WI38 (cell line): ENCODE data around the gene PLEKHA7.
"Not testable (repeated sequence)": the region's sequence is repeated elsewhere in the genome, so short reads cannot be mapped to it uniquely, and the experiment has no call there.

Experiments
- H3K4me3 ChIP-seq: 2 replicates; pipeline ENCODE4 v1.5.1; 2011; ENCODE audit warnings: low read depth, mild to moderate bottlenecking, control low read depth, low read length
- CTCF ChIP-seq: IDR thresholded peaks from 2 replicates; pipeline ENCODE4 v1.5.1; 2012; ENCODE audit warnings: low read depth, mild to moderate bottlenecking, control low read depth, low read length

The PLEKHA7 gene

GRCh38 chr11:16924826-16925560 lies 89.2 kb downstream of the PLEKHA7 start:
- H3K4me3 ChIP-seq: no peak overlapping the region
- no peak for TF ChIP-seq CTCF

GRCh38 chr11:16924462-16924825 lies 89.8 kb downstream of the PLEKHA7 start:
- H3K4me3 ChIP-seq: no peak overlapping the region
- no peak for TF ChIP-seq CTCF

- no peak for TF ChIP-seq CTCF
- H3K4me3 ChIP-seq: no peak overlapping the region
These were observed 90.2 kb downstream of the PLEKHA7 start for GRCh38 chr11:16923987-16924386.

GRCh38 chr11:16921668-16922067 lies 92.5 kb downstream of the PLEKHA7 start:
- no peak for TF ChIP-seq CTCF
- no peak overlapping the region for H3K4me3 ChIP-seq

- no peak for TF ChIP-seq CTCF
- no peak overlapping the region for H3K4me3 ChIP-seq
These were observed 93.2 kb downstream of the PLEKHA7 start for GRCh38 chr11:16921019-16921418.

- TF ChIP-seq CTCF: no peak
- H3K4me3 ChIP-seq: no peak overlapping the region
These were observed 93.7 kb downstream of the PLEKHA7 start for GRCh38 chr11:16920559-16920958.

GRCh38 chr11:16918543-16919182 lies 95.6 kb downstream of the PLEKHA7 start:
- H3K4me3 ChIP-seq: not testable (repeated sequence)
